H1 (cell line): ENCODE data around the gene JMJD7. TPM values are rescaled to one million over a fixed set of nuclear protein-coding genes. Genes with fewer than 3 reads are reported as not detected.

Experiments
- CTCF ChIA-PET: fragments of 300-600 bp; sonication (Branson Sonifier 250); formaldehyde crosslinking; loops from one replicate; lab custom pipeline; 2021; ENCODE audit not compliant: partially characterized antibody; lab: Charles Lee
- POLR2A ChIA-PET: fragments of 300-600 bp; sonication (Branson Sonifier 250); formaldehyde crosslinking; loops from one replicate; lab custom pipeline; 2021; ENCODE audit warnings: inconsistent platforms; ENCODE audit not compliant: partially characterized antibody; lab: Charles Lee
- DNase-seq, 2 experiments: peaks; one replicate each; pipeline versions ENCODE4 v3.0.0 to v3.0.0-alpha.2; 2010 to 2022; ENCODE audit warnings: low spot score in 2 of 2, low read depth in 1 of 2, mixed read lengths in 1 of 2
- FAIRE-seq: peaks from 2 replicates; lab custom pipeline; 2011; peaks lifted over from hg19 to GRCh38; lab: Jason Lieb, UNC
- H2AFZ ChIP-seq: 2 replicates; pipeline ENCODE4 v1.8.1; 2012; ENCODE audit warnings: low read length, inconsistent platforms
- H2AK5ac ChIP-seq: 2 replicates; pipeline ENCODE4 v1.6.1; 2013; ENCODE audit warnings: low read depth, low read length
- H2BK120ac ChIP-seq: replicated peaks from 2 replicates; pipeline ENCODE3; 2013; ENCODE audit warnings: low read depth, low read length, inconsistent platforms
- H2BK12ac ChIP-seq: 2 replicates; pipeline ENCODE4 v1.6.1; 2013; ENCODE audit warnings: low read depth, low read length
- H2BK15ac ChIP-seq: 2 replicates; pipeline ENCODE4 v1.6.1; 2013; ENCODE audit warnings: low read length
- H2BK20ac ChIP-seq: 2 replicates; pipeline ENCODE4 v1.6.1; 2013; ENCODE audit warnings: low read length
- H2BK5ac ChIP-seq: 2 replicates; pipeline ENCODE4 v1.6.1; 2013; ENCODE audit warnings: low read depth, low read length
- H3K14ac ChIP-seq: 2 replicates; pipeline ENCODE4 v1.6.1; 2013; ENCODE audit warnings: inconsistent platforms; ENCODE audit not compliant: insufficient read length
- H3K18ac ChIP-seq: 2 replicates; pipeline ENCODE4 v1.6.1; 2013; ENCODE audit warnings: low read length; ENCODE audit errors: extremely low read depth
- H3K23ac ChIP-seq: 2 replicates; pipeline ENCODE4 v1.6.1; 2013; ENCODE audit warnings: inconsistent platforms; ENCODE audit not compliant: insufficient read length
- H3K23me2 ChIP-seq: 2 replicates; pipeline ENCODE4 v1.6.1; 2013; ENCODE audit warnings: low read depth, low read length
- H3K27ac ChIP-seq: 2 replicates; pipeline ENCODE4 v1.6.1; 2011; ENCODE audit warnings: low read depth, low read length, inconsistent platforms
- H3K27me3 ChIP-seq, 4 experiments: replicated peaks in 1 of 4; 1 replicate in 1 of 4; 2 replicates in 3 of 4; pipeline versions ENCODE4 v1.6.1 to v1.8.1; 2011 to 2013; ENCODE audit warnings: low read length in 3 of 4, mild to moderate bottlenecking in 3 of 4, inconsistent platforms in 2 of 4, mixed read lengths in 2 of 4, moderate library complexity in 1 of 4; ENCODE audit not compliant: control insufficient read depth in 3 of 4, insufficient read depth in 3 of 4; ENCODE audit errors: extremely low read depth in 1 of 4
- H3K36me3 ChIP-seq, 4 experiments: 2 replicates each; pipeline versions ENCODE4 v1.6.1 to v1.8.1; 2011 to 2013; ENCODE audit warnings: mild to moderate bottlenecking in 4 of 4, low read length in 3 of 4, moderate library complexity in 2 of 4, control low read depth in 1 of 4, inconsistent platforms in 1 of 4; ENCODE audit not compliant: insufficient read depth in 4 of 4, control insufficient read depth in 2 of 4
- H3K4ac ChIP-seq: replicated peaks from 2 replicates; pipeline ENCODE3; 2013; ENCODE audit warnings: low read length, low read depth, mixed read lengths, inconsistent platforms; ENCODE audit not compliant: insufficient read length
- H3K4me1 ChIP-seq, 4 experiments: replicated peaks in 1 of 4; 1 replicate in 1 of 4; 2 replicates in 3 of 4; pipeline versions ENCODE4 v1.6.1 to v1.8.1; 2011 to 2013; ENCODE audit warnings: low read length in 3 of 4, inconsistent platforms in 2 of 4, mixed read lengths in 1 of 4; ENCODE audit not compliant: insufficient read depth in 4 of 4, control insufficient read depth in 3 of 4
- H3K4me2 ChIP-seq, 2 experiments: 2 replicates each; pipeline versions ENCODE4 v1.6.1 to v1.8.1; 2011 to 2013; ENCODE audit warnings: low read depth in 2 of 2, low read length in 2 of 2, control low read depth in 1 of 2, inconsistent platforms in 1 of 2, mild to moderate bottlenecking in 1 of 2; ENCODE audit not compliant: insufficient read depth in 1 of 2
- H3K4me3 ChIP-seq, 4 experiments: fragments of 200-600, 300-600 bp in 1 of 4; sonication (generic), shearing (Covaris generic), sonication (Bioruptor Twin) in 1 of 4; 2 replicates each; pipeline versions ENCODE4 v1.5.1 to v1.8.1; 2011 to 2016; ENCODE audit warnings: low read length in 4 of 4, low read depth in 3 of 4, control low read depth in 2 of 4, inconsistent platforms in 2 of 4, mild to moderate bottlenecking in 2 of 4, mixed read lengths in 1 of 4, moderate library complexity in 1 of 4; ENCODE audit not compliant: insufficient read depth in 2 of 4; ENCODE audit errors: extremely low read depth in 1 of 4
- H3K56ac ChIP-seq: replicated peaks from 2 replicates; pipeline ENCODE3; 2013; ENCODE audit warnings: low read depth, mild to moderate bottlenecking, mixed read lengths, low read length, inconsistent platforms; ENCODE audit not compliant: insufficient read length
- H3K79me1 ChIP-seq: 2 replicates; pipeline ENCODE4 v1.6.1; 2013; ENCODE audit warnings: low read depth, low read length, control low read depth
- H3K79me2 ChIP-seq, 2 experiments: 2 replicates each; pipeline versions ENCODE4 v1.6.1 to v1.8.1; 2012 to 2013; ENCODE audit warnings: low read length in 2 of 2, mild to moderate bottlenecking in 2 of 2, inconsistent platforms in 1 of 2; ENCODE audit not compliant: insufficient read depth in 2 of 2, control insufficient read depth in 1 of 2
- H3K9ac ChIP-seq, 4 experiments: replicated peaks in 1 of 4; 1 replicate in 1 of 4; 2 replicates in 3 of 4; pipeline versions ENCODE4 v1.6.1 to v1.8.1; 2011 to 2013; ENCODE audit warnings: low read depth in 3 of 4, low read length in 3 of 4, control low read depth in 2 of 4, mild to moderate bottlenecking in 2 of 4, moderate library complexity in 2 of 4, inconsistent platforms in 1 of 4; ENCODE audit errors: extremely low read depth in 1 of 4
- H3K9me3 ChIP-seq, 2 experiments: 2 replicates each; pipeline versions ENCODE4 v1.6.1 to v1.8.1; 2012 to 2013; ENCODE audit warnings: mild to moderate bottlenecking in 2 of 2, moderate library complexity in 2 of 2, control low read depth in 1 of 2, inconsistent platforms in 1 of 2, low read depth in 1 of 2, low read length in 1 of 2, mixed read lengths in 1 of 2; ENCODE audit not compliant: insufficient read depth in 2 of 2
- H4K20me1 ChIP-seq, 2 experiments: replicated peaks in 1 of 2; 2 replicates each; pipeline versions ENCODE3 to v1.8.1; 2011 to 2013; ENCODE audit warnings: inconsistent platforms in 2 of 2, low read length in 2 of 2, mild to moderate bottlenecking in 1 of 2; ENCODE audit not compliant: insufficient read depth in 2 of 2, control insufficient read depth in 1 of 2
- H4K5ac ChIP-seq: 2 replicates; pipeline ENCODE4 v1.6.1; 2013; ENCODE audit warnings: low read length, low read depth, mixed read lengths, inconsistent platforms; ENCODE audit not compliant: insufficient read length
- H4K8ac ChIP-seq: 2 replicates; pipeline ENCODE4 v1.8.0; 2013; ENCODE audit warnings: mild to moderate bottlenecking, moderate library complexity, low read length, inconsistent platforms; ENCODE audit not compliant: insufficient read depth; ENCODE audit errors: extremely low read depth
- H4K91ac ChIP-seq: replicated peaks from 2 replicates; pipeline ENCODE3; 2013; ENCODE audit warnings: low read length, mixed read lengths, inconsistent platforms; ENCODE audit not compliant: insufficient read length
- BACH1 ChIP-seq: IDR thresholded peaks from 2 replicates; pipeline ENCODE4 v1.6.1; 2012; ENCODE audit warnings: low read length, improper control_type of control experiment
- CHD2 ChIP-seq: IDR thresholded peaks from 2 replicates; pipeline ENCODE4 v1.6.1; 2012; ENCODE audit warnings: low read length, improper control_type of control experiment
- EP300 ChIP-seq, 2 experiments: IDR thresholded peaks; 1 replicate in 1 of 2; 2 replicates in 1 of 2; pipeline ENCODE4 v1.6.1; 2011 to 2012; ENCODE audit warnings: low read depth in 2 of 2, low read length in 2 of 2, mild to moderate bottlenecking in 2 of 2, borderline replicate concordance in 1 of 2, inconsistent platforms in 1 of 2, moderate library complexity in 1 of 2
- HDAC2 ChIP-seq, 2 experiments: fragments of 300-600 bp in 1 of 2; sonication (generic) in 1 of 2; IDR thresholded peaks; 2 replicates each; pipeline ENCODE4 v1.6.1; 2011 to 2012; ENCODE audit warnings: low read depth in 2 of 2, low read length in 2 of 2, mild to moderate bottlenecking in 2 of 2, moderate library complexity in 2 of 2, borderline replicate concordance in 1 of 2, inconsistent platforms in 1 of 2
- KDM4A ChIP-seq: IDR thresholded peaks from one replicate; pipeline ENCODE4 v1.7.1; 2012; ENCODE audit warnings: low read depth, mild to moderate bottlenecking, moderate library complexity, low read length, inconsistent platforms; ENCODE audit not compliant: severe bottlenecking
- NANOG ChIP-seq: IDR thresholded peaks from 2 replicates; pipeline ENCODE4 v1.6.1; 2011; ENCODE audit warnings: low read length, low read depth, mild to moderate bottlenecking, inconsistent platforms; ENCODE audit not compliant: insufficient read depth, poor library complexity, severe bottlenecking
- SIX5 ChIP-seq: IDR thresholded peaks from 2 replicates; pipeline ENCODE4 v1.6.1; 2011; ENCODE audit warnings: mild to moderate bottlenecking, low read depth, low read length
- SP2 ChIP-seq: IDR thresholded peaks from 2 replicates; pipeline ENCODE4 v1.6.1; 2012; ENCODE audit warnings: mild to moderate bottlenecking, low read length, inconsistent platforms
- TAF1 ChIP-seq: IDR thresholded peaks from 2 replicates; pipeline ENCODE4 v1.6.1; 2011; ENCODE audit warnings: mild to moderate bottlenecking, low read depth, low read length
- TBP ChIP-seq: IDR thresholded peaks from 2 replicates; pipeline ENCODE4 v1.6.1; 2011; ENCODE audit warnings: low read depth, low read length, improper control_type of control experiment
- TCF12 ChIP-seq: IDR thresholded peaks from 2 replicates; pipeline ENCODE4 v1.6.1; 2011; ENCODE audit warnings: low read depth, mild to moderate bottlenecking, low read length
- WGBS, 2 experiments: shearing (Covaris generic) in 1 of 2; methylation state at CpG; one replicate each; pipeline versions ENCODE4 v1.1.6 to v1.1.7; 2013 to 2015; ENCODE audit warnings: low lambda C conversion rate in 2 of 2, mixed read lengths in 2 of 2, inconsistent platforms in 1 of 2, low coverage in 1 of 2, missing lambda C conversion rate in 1 of 2; ENCODE audit not compliant: insufficient replicate concordance in 2 of 2, insufficient coverage in 1 of 2, insufficient read length in 1 of 2; ENCODE audit errors: extremely low coverage in 1 of 2, missing lambda C conversion rate in 1 of 2; 5-methylcytosine and 5-hydroxymethylcytosine counted together
- polyA plus RNA-seq, 7 experiments: library from polyadenylated mRNA; depleted of rRNA in 3 of 7; stranded (reverse) in 5 of 7; unstranded in 2 of 7; fragments of >200 nt in 5 of 7; fragments of 200-250 nt in 2 of 7; gene quantifications; 1 replicate in 5 of 7; 2 replicates in 1 of 7; 4 replicates in 1 of 7; pipeline versions ENCODE4 v1.2.1 to v1.2.3, GENCODE V29; 2011 to 2013; ENCODE audit warnings: missing spikeins in 2 of 7, mixed read lengths in 2 of 7
- total RNA-seq: library from RNA; stranded (reverse); fragmentation: NEBNext Ultra II Directional; extraction: Animal tissue kit (Norgen Biotek cat#: 25700); gene quantifications from 2 replicates; pipeline ENCODE4 v1.2.1, GENCODE V29; 2021

The JMJD7 gene
- total and polyA plus RNA-seq, 2 of the 8 experiments (the other 6 are each of a cell fraction or from before 2014, with no cell fraction given) = 15.0 to 20.0 TPM

DNA sequence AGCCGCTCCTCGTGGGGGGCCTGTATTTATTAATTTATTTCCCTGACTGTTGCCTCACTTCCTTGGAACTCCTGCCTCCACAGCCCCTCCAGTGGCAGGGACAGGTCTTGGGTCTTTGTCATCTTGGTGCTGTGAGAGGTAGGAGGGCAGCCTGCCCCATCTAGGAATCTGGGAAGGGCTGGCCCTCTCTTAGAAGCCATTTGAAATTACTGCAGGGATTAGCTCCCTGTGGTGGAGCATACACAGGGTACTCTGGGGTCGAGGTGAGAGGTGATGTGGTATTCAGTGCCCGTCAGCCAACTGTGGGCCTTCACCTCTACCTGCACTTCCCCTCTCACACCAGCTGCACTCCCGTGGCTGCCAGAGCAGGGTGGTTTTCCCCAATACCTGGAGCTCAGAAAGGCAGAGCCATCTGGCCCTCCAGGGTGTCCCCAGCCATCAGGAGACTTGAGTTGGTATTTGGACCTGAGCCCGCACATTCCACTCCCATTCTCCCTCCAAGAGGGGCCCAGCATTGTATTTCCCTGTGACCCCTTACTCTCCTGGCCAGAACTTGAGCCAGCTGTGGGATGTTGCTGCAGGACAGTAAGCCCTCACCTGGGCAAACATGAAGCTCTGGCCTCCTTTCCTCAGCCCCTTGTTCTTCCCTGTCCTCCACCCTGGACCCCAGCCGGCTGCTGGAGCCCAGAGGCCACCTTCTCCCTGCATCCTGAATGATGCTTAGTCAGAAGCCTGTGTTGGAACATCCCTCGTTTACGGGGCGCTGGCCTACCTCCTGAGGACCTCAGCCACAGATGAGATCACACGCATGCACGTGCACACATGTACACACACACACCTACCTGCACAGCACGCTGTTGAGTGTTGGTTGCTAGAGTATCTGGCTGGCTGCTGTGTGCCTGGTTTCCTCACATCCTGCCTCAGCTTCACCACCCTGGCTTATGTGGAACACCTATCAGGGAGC is 2.0 kb upstream of the JMJD7 start:
- CTCF ChIA-PET = interaction anchor here (0.6 to 2.1 kb wide), 12 partner anchors 14 to 79 kb away, joined by 3 to 6 read pairs (median 4); no protein-coding TSS in a partner anchor
- H3K79me1 ChIP-seq = no peaks in the 10 kb centered on the region
- no peak for TF ChIP-seq EP300 (IDR thresholded peaks at IDR 0.05; ENCODE audit: borderline replicate concordance in 1 of 2, low read depth in 2 of 2, low read length in 2 of 2)
- no peak for TF ChIP-seq BACH1
- no peak for TF ChIP-seq KDM4A
- no peak for TF ChIP-seq NANOG
- no peak for TF ChIP-seq HDAC2 (IDR thresholded peaks at IDR 0.05; ENCODE audit: borderline replicate concordance in 1 of 2, low read depth in 2 of 2, low read length in 2 of 2)
- TF ChIP-seq CHD2 = no peak
- no peak for TF ChIP-seq SIX5
- no peak for TF ChIP-seq TBP
- TF ChIP-seq SP2 = no peak
- no peak for TF ChIP-seq TAF1
- no peak for TF ChIP-seq TCF12

More for the DNA sequence above, 2.0 kb upstream of the JMJD7 start:
- no peak overlapping the region for H2BK120ac ChIP-seq
- H4K91ac ChIP-seq = no peak overlapping the region
- H2AK5ac ChIP-seq = peak overlapping the region; percentile 9; the same call in 1 of the 2 replicates
- H4K20me1 ChIP-seq = peaks cover 1 to 4% of the 10 kb centered on the region in 2 experiments
- no peak overlapping the region for H3K27ac ChIP-seq
- H2BK12ac ChIP-seq = no peak overlapping the region
- no peak overlapping the region for H3K56ac ChIP-seq
- no peak overlapping the region for H2AFZ ChIP-seq
- no peaks in the 10 kb centered on the region for H3K9me3 ChIP-seq
- H3K4me3 ChIP-seq = no peak overlapping the region
- POLR2A ChIA-PET = interaction anchor here (0.9 to 1.7 kb wide), 3 partner anchors 17 to 147 kb away, joined by 3 to 4 read pairs (median 4); partner anchors contain the start of gene EHD4
- H2BK5ac ChIP-seq = no peak overlapping the region
- H3K36me3 ChIP-seq = no peaks in the 10 kb centered on the region; a peak in 1 of 8 replicates
- H2BK15ac ChIP-seq = no peak overlapping the region
- peaks cover 0 to 2% (median 0%) of the 10 kb centered on the region in 4 experiments; a peak in 1 of 7 replicates for H3K27me3 ChIP-seq
- no peak overlapping the region for H3K23ac ChIP-seq
- no peak overlapping the region for H3K18ac ChIP-seq
- no peak for DNase-seq
- 84% methylated on average over 13 of the region's 13 CpGs; no CpG with 5 or more reads in 1 of the 2 experiments for WGBS, 2 experiments
- H3K4me1 ChIP-seq = peaks cover 0 to 4% (median 2%) of the 10 kb centered on the region in 4 experiments; a peak in 4 of 7 replicates
- peaks cover 10% of the 10 kb centered on the region; the same call in 1 of the 2 replicates for H3K23me2 ChIP-seq
- peak overlapping the region; percentile 45 for H3K4ac ChIP-seq
- no peak for FAIRE-seq
- H3K4me2 ChIP-seq = no peak overlapping the region
- no peak overlapping the region; a peak in 1 of 7 replicates for H3K9ac ChIP-seq
- no peak overlapping the region for H4K5ac ChIP-seq
- H4K8ac ChIP-seq = no peak overlapping the region
- H3K14ac ChIP-seq = no peak overlapping the region
- no peaks in the 10 kb centered on the region for H3K79me2 ChIP-seq
- no peak overlapping the region for H2BK20ac ChIP-seq
